ENCODE data around the gene RNF2.

The RNF2 gene

GRCh38 chr1:185112356-185112755 is 67.0 kb downstream of the RNF2 start:
- TF ChIP-seq CTCF (IDR thresholded peaks at IDR 0.05) (no peak), ZFX (IDR thresholded peaks at IDR 0.05; ENCODE audit: borderline replicate concordance) (no peak)
- no peak overlapping the region for H3K27ac ChIP-seq

- TF ChIP-seq CTCF (IDR thresholded peaks at IDR 0.05) (no peak), ZFX (IDR thresholded peaks at IDR 0.05; ENCODE audit: borderline replicate concordance) (no peak)
- H3K27ac ChIP-seq: no peak overlapping the region
These were observed 84.3 kb downstream of the RNF2 start for GRCh38 chr1:185129708-185130107.

GRCh38 chr1:185132534-185132933 is 87.2 kb downstream of the RNF2 start:
- no peak for TF ChIP-seq ZFX (IDR thresholded peaks at IDR 0.05; ENCODE audit: borderline replicate concordance)
- no peak for TF ChIP-seq CTCF (IDR thresholded peaks at IDR 0.05)
- no peak overlapping the region for H3K27ac ChIP-seq

- H3K27ac ChIP-seq: no peak overlapping the region
- TF ChIP-seq ZFX (IDR thresholded peaks at IDR 0.05; ENCODE audit: borderline replicate concordance): no peak
- no peak for TF ChIP-seq CTCF (IDR thresholded peaks at IDR 0.05)
These were observed 92.7 kb downstream of the RNF2 start for GRCh38 chr1:185137896-185138545.

GRCh38 chr1:185139246-185139645 is 93.9 kb downstream of the RNF2 start:
- no peak overlapping the region for H3K27ac ChIP-seq
- no peak for TF ChIP-seq ZFX (IDR thresholded peaks at IDR 0.05; ENCODE audit: borderline replicate concordance)
- TF ChIP-seq CTCF (IDR thresholded peaks at IDR 0.05): no peak

- TF ChIP-seq CTCF (IDR thresholded peaks at IDR 0.05): no peak
- TF ChIP-seq ZFX (IDR thresholded peaks at IDR 0.05; ENCODE audit: borderline replicate concordance): no peak
- H3K27ac ChIP-seq: no peak overlapping the region
These were observed 98.9 kb downstream of the RNF2 start for GRCh38 chr1:185144233-185144632.

GRCh38 chr1:185151215-185151614 is 105.9 kb downstream of the RNF2 start:
- TF ChIP-seq ZFX (IDR thresholded peaks at IDR 0.05; ENCODE audit: borderline replicate concordance): no peak
- no peak for TF ChIP-seq CTCF (IDR thresholded peaks at IDR 0.05)
- no peak overlapping the region for H3K27ac ChIP-seq

All from 22Rv1 (cell line).